GM04503 (cell line): ENCODE results near the gene BOC.

Experiments
- DNase-seq: peaks from one replicate; pipeline ENCODE4 v3.0.0-alpha.2; 2012; ENCODE audit warnings: low read depth

Gene BOC

GRCh38 chr3:113249601-113250000 lies 38.2 kb downstream of the BOC start:
- DNase-seq = no peak

DNA sequence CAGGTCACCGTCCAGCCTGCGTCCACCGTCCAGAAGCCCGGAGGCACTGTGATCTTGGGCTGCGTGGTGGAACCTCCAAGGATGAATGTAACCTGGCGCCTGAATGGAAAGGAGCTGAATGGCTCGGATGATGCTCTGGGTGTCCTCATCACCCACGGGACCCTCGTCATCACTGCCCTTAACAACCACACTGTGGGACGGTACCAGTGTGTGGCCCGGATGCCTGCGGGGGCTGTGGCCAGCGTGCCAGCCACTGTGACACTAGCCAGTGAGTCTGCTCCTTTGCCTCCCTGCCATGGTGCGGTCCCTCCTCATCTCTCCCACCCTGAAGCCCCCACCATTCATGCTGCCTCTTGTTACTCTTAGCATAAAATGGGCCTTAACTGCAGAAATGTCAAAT lies 39.2 kb downstream of the BOC start:
- DNase-seq = no peak

GRCh38 chr3:113251817-113252216 lies 40.5 kb downstream of the BOC start:
- DNase-seq = no peak

GRCh38 chr3:113252553-113252952 lies 41.2 kb downstream of the BOC start:
- no peak for DNase-seq

DNA sequence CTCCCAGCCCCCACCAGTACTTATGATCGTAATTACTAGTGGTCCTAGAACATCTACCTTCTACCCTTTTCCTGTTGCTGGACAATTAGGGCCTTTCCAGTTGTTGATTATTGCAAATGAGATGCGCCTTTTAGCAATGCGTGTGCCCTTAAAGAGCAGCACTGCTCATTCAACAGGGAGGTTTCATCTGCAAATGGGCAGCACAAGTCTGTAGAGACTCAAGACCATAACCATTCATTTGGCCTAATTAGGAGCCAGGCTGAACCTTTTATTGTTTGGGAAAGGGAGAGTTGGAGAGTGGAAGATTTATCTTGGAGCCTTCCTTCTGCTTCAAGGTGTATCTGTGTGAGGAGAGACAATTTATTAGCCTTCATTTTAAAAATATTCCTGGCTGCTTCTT lies 42.3 kb downstream of the BOC start:
- DNase-seq = no peak

DNA sequence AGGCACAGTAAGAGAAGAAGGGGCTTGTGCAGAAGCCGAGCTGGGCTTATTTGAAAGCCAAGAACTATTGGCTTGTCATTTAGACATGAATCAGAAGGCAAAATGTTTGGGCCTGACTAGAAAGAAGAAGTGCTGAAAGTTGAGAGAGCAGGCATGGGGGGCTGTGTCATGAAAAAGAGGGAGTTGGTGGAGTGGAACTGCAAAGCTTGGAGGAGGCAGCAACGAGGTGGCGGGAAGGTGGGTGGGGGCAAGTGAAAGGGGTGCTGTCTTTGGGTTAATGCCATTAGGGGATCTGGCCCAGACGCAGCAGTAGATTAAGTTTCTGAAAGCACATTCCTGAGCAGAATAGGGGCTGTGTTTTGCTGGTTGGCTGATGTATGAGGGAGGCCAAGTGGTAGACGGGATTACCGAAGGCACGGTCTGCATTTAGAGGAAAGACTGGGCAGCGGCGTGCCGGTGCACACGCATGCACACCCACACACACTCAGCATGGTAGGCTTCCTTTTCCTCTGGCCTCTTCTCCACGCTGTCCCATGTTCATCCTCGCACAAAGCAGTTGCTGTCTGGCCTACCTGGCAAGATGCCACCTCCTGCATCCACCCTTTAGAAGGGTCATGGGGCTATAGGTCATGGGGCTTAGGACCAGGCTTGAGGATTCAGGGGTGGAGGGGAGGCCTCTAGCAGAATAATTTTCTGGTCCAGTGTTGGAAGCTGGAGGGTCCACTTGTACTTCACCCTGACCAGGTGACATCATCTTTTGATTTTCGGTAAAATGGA lies 43.0 kb downstream of the BOC start:
- no peak for DNase-seq

DNA sequence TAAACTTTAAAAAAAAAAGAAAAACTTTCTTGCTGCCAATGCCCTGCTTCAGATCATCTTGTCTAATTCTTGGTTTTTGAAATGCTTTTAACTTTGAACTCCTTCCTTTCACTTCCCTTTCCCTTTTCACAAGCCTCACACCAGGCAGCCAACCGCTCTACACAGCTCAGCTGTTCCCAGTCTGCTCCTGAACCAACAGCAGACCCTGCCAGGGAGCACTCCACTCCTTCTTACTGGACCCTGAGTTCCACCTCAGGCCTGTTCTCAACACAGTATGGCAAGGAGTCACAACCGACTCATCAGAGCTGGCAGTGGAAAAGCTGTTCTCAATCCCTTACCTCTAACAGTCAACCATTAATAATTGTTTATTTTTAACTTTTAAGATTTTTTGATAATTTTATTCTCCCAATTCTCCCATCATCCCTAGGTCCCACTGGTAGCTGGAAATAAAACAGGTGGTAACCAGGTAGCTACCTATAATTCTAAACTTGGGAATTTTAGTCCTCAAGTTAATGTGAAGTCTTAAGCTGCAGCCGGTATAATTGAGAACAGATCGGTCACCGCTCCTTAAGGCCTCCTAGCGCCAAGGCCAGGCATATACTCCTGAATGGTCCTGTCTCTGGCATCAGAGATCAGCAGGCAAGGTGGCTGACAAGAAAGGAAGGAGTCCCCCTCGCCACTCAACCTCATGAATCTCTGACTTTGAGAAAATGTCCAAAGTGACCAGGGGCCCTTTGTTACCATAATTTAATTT lies 43.9 kb downstream of the BOC start:
- no peak for DNase-seq

- no peak for DNase-seq
Measured at GRCh38 chr3:113255854-113256615, 44.7 kb downstream of the BOC start.

GRCh38 chr3:113258361-113258760 lies 47.0 kb downstream of the BOC start:
- DNase-seq = no peak

DNA sequence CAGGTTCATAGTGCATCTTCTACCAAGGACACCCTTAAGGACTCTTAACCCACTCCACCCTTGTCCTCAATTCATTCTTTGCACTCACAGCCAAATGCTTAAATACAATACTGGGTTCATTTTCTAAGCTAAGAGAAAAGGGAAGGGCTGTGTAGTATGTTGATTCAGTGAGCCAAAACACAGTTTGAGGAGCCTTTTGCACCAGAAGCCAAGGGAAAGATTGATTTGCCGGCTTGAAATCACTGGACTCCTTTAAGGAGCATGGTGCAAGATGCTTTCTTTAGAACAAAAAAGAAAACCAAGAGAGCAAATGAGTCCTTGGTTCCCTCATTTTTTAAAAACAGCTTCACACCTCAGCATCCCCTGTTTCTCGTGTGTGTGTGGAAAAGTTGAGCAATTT lies 47.8 kb downstream of the BOC start:
- no peak for DNase-seq

- DNase-seq = no peak
Measured at GRCh38 chr3:113261063-113261625, 49.8 kb downstream of the BOC start.

DNA sequence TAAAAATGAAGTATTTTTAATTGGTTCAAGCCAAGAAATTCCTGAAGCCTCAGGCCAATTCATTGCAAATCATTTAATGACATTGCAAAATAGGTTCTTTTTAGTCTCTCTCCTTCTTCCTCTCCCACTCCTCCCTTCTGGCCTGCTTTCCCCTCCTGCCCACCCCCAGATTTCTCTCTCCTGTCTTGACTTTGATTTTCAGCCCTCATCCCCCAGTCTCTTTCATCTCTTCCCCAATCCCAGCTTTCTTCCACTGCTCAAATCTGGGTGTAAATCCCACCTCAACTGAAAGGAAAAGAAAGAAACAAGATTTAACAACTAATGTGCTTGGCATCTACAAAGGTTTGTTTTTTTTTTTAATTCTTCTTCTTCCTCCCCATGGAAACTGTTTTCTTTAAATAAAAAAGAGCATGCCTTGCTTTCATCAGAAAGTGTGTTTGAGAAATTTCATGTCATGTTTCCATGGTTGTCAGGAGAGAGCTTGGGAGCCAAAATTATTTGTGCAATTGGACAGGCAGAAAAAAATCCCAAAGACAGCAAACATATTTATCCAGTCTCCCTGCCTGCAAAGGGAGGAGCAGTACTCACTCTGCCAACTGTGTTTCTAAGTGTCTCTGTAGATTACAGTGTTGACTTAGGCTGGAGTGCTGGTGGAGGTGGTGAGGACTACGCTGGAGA lies 50.4 kb downstream of the BOC start:
- DNase-seq = no peak

DNA sequence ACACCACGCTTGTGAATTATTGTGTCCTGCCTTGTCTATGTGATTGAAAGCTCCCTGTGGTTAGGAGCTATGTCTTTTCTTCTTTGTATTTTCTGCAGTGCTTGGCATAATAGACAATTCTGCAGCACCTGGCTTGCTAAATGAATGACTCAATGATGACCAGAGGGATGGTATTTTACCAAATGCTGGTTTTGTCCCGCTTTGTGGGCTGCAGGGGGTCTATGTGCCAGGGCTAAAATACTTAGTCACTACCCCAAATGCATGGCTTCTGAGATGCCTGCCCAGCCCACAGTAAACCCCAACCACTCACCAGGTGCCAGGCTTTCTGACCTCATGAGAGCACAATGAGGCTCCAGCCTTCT lies 50.9 kb downstream of the BOC start:
- DNase-seq = no peak

DNA sequence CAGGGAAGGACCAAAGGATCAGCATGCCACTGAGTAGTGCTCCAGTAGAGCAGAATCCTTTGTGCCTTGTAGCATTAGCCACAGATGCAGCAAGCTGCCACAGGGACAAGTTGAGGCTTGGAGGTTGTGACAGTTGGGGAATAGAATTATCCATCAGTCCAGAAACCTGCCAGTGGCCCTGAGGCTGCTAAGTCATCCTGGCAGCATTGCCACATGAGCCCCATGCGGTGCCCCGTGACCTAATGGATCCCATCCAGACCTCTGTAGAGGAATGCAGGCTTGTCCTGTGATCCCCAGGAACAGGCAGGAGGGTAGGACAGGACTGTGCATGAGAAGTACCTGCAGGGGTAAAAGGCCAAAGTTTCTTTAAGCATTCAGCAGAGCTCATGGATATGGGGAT lies 51.7 kb downstream of the BOC start:
- DNase-seq = no peak

DNA sequence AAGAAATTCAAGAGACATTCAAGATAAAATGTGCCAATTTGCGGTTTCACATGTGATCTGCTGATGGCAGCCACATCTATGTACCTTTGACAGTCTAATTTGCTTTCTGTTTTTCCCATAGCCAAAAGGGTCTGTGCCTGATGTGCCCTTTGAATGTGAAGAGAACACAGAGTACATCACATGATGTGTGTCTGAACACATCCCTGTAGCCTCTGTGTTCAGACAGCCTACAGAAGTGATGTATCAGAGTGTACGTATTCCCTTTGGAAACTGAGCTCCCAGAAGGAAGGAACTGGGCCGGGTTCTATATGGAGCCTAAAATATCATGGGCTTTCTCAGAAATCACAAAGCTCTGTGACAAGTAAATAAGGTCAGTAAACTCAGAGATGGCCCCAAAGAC lies 52.4 kb downstream of the BOC start:
- DNase-seq = no peak

DNA sequence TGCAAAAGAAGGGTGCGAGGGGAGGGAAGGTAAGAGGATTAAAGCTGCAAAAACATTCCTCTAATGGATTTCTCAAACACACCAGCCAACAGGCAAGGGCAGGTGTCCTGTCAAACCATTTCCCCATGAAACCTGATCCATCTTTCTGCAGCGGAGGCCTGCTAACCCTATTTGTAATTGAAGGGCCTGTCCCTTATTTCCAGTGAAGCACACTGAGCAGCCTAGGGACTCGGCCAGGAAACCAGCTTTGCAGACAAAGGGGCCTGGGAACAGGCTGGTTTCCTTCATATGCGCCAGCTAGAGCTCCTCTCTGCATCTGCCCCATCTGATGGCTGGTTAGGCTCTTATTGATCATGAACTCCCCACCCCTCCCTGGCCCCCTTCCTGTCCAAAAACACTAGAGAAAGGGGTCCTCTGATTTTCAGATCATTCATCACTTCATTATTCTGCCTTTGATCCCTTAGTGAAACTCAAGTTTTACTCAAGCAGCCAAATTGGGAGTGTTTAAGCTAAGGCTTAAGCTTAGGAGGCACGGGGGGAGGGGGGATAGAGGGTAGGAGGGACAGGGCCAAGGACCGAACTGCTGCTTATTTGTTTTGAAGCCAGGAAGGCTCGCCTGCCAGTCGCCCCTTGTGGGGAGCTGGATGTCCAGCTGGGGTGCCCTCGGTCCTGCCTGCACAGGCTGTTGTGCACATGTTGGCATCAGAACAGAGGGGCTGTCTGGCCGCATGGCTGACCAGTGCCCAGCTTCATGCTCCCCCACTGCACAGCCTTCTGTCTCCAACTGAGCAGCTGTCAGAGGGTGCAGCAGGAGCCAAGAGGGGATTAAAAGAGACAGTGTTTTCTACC lies 53.1 kb downstream of the BOC start:
- DNase-seq = no peak

GRCh38 chr3:113265231-113265630 lies 53.9 kb downstream of the BOC start:
- DNase-seq = no peak

- no peak for DNase-seq
Measured at GRCh38 chr3:113266738-113267137, 55.4 kb downstream of the BOC start.

GRCh38 chr3:113268311-113268710 lies 57.0 kb downstream of the BOC start:
- DNase-seq = no peak

- DNase-seq = no peak
Measured at GRCh38 chr3:113268942-113269341, 57.6 kb downstream of the BOC start.

DNA sequence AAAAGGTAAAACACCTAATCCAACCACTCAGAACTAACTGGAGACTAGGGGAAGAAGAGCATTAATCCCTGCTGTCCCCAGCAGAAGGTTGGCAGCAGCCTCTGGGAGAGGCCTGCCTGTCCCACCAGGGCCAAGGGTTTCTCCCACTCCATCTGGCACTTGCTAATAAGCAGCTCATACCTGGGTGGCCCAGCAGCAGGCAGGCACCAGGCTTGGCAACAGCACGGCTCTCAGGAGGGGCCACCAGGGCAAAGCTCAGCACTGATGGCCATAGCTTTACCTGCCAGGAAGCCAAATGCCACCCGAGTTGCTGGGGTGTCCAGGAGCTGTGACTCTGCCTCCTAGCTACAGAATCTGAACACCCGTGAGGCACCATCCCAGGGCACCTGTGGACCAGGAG lies 58.3 kb downstream of the BOC start:
- DNase-seq = no peak
